Calu3 (cell line): ENCODE measurements around the gene DIP2B. TPM values are rescaled to one million over a fixed set of nuclear protein-coding genes. Genes with fewer than 3 reads are reported as not detected.

ENCODE experiments used
- BruUV-seq: library from RNA; stranded (reverse); fragments of 400-500 nt; replicated peaks from 2 replicates; lab custom pipeline; 2021; lab: Mats Ljungman, UMichigan
- CTCF ChIA-PET: fragments of 300-600 bp; sonication (Branson Sonifier 250); formaldehyde crosslinking; loops from one replicate; lab custom pipeline; 2022; ENCODE audit warnings: antibody characterized with exemption; lab: Charles Lee
- DNase-seq: peaks from one replicate; pipeline ENCODE4 v3.0.0; 2022
- H3K27ac Mint-ChIP-seq: one replicate; pipeline ENCODE4 v1.8.0; 2022; ENCODE audit warnings: mixed read lengths; ENCODE audit not compliant: unreplicated experiment
- H3K27me3 Mint-ChIP-seq: one replicate; pipeline ENCODE4 v1.8.0; 2022; ENCODE audit warnings: mixed read lengths; ENCODE audit not compliant: unreplicated experiment
- H3K36me3 Mint-ChIP-seq: one replicate; pipeline ENCODE4 v1.8.0; 2022; ENCODE audit warnings: mild to moderate bottlenecking, moderate library complexity, mixed read lengths; ENCODE audit not compliant: insufficient read depth, unreplicated experiment
- H3K4me1 Mint-ChIP-seq: one replicate; pipeline ENCODE4 v1.8.0; 2022; ENCODE audit warnings: mild to moderate bottlenecking, low read depth, mixed read lengths; ENCODE audit not compliant: unreplicated experiment
- H3K4me3 Mint-ChIP-seq: one replicate; pipeline ENCODE4 v1.8.0; 2022; ENCODE audit warnings: mild to moderate bottlenecking, low read depth, moderate library complexity, mixed read lengths; ENCODE audit not compliant: unreplicated experiment
- H3K9me3 Mint-ChIP-seq: one replicate; pipeline ENCODE4 v1.8.0; 2022; ENCODE audit warnings: low read depth, mixed read lengths; ENCODE audit not compliant: unreplicated experiment
- intact Hi-C: fragments of 100-400 bp; cut with micrococcal nuclease; formaldehyde crosslinking; loops from one replicate; pipeline ENCODE4 v1.10.0; 2022; ENCODE audit not compliant: unreplicated experiment
- total RNA-seq: library from RNA; stranded (reverse); gene quantifications from 2 replicates; pipeline ENCODE4 v1.2.3, GENCODE V29; 2022
- TF ChIP-seq, protein P1 (sequence below): fragments of 200-600 bp; IDR thresholded peaks from one replicate; pipeline ENCODE4 v1.8.0; 2022; ENCODE audit warnings: antibody characterized with exemption; ENCODE audit not compliant: unreplicated experiment

DIP2B gene
- total RNA-seq, 1 experiment from 2014 or later = 22.8 TPM

GRCh38 chr12:50711121-50711520 is 206.3 kb downstream of the DIP2B start:
- no TSS peak for BruUV-seq
- DNase-seq = no peak
- no peaks in the 10 kb centered on the region for H3K9me3 Mint-ChIP-seq
- H3K4me3 Mint-ChIP-seq = no peak overlapping the region
- no peaks in the 10 kb centered on the region for H3K27me3 Mint-ChIP-seq
- intact Hi-C loops = no loop called here
- TF ChIP-seq, protein P1, sequence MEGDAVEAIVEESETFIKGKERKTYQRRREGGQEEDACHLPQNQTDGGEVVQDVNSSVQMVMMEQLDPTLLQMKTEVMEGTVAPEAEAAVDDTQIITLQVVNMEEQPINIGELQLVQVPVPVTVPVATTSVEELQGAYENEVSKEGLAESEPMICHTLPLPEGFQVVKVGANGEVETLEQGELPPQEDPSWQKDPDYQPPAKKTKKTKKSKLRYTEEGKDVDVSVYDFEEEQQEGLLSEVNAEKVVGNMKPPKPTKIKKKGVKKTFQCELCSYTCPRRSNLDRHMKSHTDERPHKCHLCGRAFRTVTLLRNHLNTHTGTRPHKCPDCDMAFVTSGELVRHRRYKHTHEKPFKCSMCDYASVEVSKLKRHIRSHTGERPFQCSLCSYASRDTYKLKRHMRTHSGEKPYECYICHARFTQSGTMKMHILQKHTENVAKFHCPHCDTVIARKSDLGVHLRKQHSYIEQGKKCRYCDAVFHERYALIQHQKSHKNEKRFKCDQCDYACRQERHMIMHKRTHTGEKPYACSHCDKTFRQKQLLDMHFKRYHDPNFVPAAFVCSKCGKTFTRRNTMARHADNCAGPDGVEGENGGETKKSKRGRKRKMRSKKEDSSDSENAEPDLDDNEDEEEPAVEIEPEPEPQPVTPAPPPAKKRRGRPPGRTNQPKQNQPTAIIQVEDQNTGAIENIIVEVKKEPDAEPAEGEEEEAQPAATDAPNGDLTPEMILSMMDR = no peak
- no peak overlapping the region for H3K27ac Mint-ChIP-seq
- no peaks in the 10 kb centered on the region for H3K4me1 Mint-ChIP-seq
- CTCF ChIA-PET = no interaction called here
- peaks cover 14% of the 10 kb centered on the region for H3K36me3 Mint-ChIP-seq

- H3K4me3 Mint-ChIP-seq = no peak overlapping the region
- BruUV-seq = no TSS peak
- H3K27me3 Mint-ChIP-seq = no peaks in the 10 kb centered on the region
- peaks cover 8% of the 10 kb centered on the region for H3K36me3 Mint-ChIP-seq
- no peaks in the 10 kb centered on the region for H3K4me1 Mint-ChIP-seq
- intact Hi-C loops = no loop called here
- CTCF ChIA-PET = no interaction called here
- H3K9me3 Mint-ChIP-seq = no peaks in the 10 kb centered on the region
- TF ChIP-seq, protein P1 = no peak
- no peak for DNase-seq
- no peak overlapping the region for H3K27ac Mint-ChIP-seq
Measured at GRCh38 chr12:50715174-50715573, 210.4 kb downstream of the DIP2B start.

DNA sequence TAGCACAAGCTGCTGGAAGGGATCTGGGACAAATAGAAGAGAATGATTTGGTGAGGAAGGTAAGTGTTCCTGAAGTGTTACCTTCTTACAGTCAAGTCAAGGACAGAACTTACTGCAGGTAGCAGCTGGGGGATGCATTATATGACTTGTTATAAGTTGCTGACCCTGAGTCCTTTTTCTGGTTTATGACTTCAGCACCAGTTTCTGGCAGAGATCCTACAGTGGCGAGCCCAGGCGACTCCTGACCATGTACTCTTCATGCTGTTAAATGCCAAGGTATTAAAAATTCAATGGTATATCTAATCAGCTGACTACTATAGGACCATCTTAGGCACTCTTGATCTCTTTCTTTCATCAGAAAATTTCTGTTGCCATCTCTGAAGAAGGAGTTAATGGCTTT is 214.0 kb downstream of the DIP2B start:
- H3K27ac Mint-ChIP-seq = no peak overlapping the region
- TF ChIP-seq, protein P1 = no peak

GRCh38 chr12:50720085-50720484 is 215.3 kb downstream of the DIP2B start:
- Mint-ChIP-seq H3K36me3 (peaks cover 30% of the 10 kb centered on the region), H3K27me3 (no peaks in the 10 kb centered on the region), H3K9me3 (no peaks in the 10 kb centered on the region), H3K4me3 (no peak overlapping the region), H3K4me1 (no peaks in the 10 kb centered on the region), H3K27ac (no peak overlapping the region)
- no TSS peak for BruUV-seq
- TF ChIP-seq, protein P1 = no peak
- intact Hi-C loops = no loop called here
- no peak for DNase-seq
- CTCF ChIA-PET = no interaction called here

More for the DNA sequence above, 214.0 kb downstream of the DIP2B start:
- no TSS peak for BruUV-seq
- intact Hi-C loops = no loop called here
- Mint-ChIP-seq H3K9me3 (no peaks in the 10 kb centered on the region), H3K36me3 (peaks cover 25% of the 10 kb centered on the region), H3K4me3 (no peak overlapping the region), H3K4me1 (no peaks in the 10 kb centered on the region), H3K27me3 (no peaks in the 10 kb centered on the region)
- DNase-seq = no peak
- CTCF ChIA-PET = no interaction called here
